Measurements from ENCODE around the gene HEBP2. TPM values are rescaled to one million over a fixed set of nuclear protein-coding genes. Genes with fewer than 3 reads are reported as not detected.

The HEBP2 gene
- total RNA-seq, 1 donor from 2014 or later: 41.9 TPM

GRCh38 chr6:138416206-138416605 lies 12.2 kb downstream of the HEBP2 start:
- no peak overlapping the region for H3K4me3 ChIP-seq
- DNase-seq (no peak), ATAC-seq (no peak)
- no peak overlapping the region for H3K27ac ChIP-seq
- H3K36me3 ChIP-seq: peaks cover 29% of the 10 kb centered on the region
- TF ChIP-seq, protein P1, sequence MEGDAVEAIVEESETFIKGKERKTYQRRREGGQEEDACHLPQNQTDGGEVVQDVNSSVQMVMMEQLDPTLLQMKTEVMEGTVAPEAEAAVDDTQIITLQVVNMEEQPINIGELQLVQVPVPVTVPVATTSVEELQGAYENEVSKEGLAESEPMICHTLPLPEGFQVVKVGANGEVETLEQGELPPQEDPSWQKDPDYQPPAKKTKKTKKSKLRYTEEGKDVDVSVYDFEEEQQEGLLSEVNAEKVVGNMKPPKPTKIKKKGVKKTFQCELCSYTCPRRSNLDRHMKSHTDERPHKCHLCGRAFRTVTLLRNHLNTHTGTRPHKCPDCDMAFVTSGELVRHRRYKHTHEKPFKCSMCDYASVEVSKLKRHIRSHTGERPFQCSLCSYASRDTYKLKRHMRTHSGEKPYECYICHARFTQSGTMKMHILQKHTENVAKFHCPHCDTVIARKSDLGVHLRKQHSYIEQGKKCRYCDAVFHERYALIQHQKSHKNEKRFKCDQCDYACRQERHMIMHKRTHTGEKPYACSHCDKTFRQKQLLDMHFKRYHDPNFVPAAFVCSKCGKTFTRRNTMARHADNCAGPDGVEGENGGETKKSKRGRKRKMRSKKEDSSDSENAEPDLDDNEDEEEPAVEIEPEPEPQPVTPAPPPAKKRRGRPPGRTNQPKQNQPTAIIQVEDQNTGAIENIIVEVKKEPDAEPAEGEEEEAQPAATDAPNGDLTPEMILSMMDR (IDR thresholded peaks at IDR 0.05): no peak
- intact Hi-C loops (cut with DNase I): no loop called here
- H3K27me3 ChIP-seq: no peaks in the 10 kb centered on the region
- no peaks in the 10 kb centered on the region for H3K4me1 ChIP-seq
- no peaks in the 10 kb centered on the region for H3K9me3 ChIP-seq

DNA sequence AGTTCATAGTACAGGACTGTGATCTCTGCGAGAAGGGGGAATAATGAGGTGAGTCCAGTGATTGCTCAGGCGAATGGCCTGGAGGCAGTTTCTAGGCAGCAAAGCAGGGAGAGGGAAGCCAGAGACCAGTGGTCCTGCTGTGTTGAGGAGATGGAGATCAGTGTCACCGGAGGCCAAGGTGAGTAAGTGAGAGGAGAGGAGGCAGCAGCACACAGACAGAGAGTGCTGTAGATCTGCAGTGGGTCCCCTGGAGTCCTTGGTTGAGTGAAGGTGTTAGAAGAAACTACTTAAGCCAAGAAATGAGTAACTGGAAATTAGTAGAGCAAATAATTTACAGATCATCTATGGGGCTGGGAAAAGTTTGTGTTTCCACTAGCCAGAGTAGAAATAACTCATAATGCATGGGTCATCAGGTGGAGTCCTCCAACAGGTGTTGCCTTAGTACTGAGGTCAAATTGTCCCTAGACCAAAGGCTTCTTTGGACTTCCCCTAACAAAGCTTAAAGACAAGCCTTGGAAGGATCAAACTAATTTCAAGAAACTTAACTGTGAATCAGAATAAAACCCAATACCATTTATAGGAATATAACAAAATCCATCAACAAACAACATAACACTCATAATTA lies 13.6 kb downstream of the HEBP2 start:
- no peaks in the 10 kb centered on the region for H3K27me3 ChIP-seq
- intact Hi-C loops (cut with DNase I): no loop called here
- H3K4me1 ChIP-seq: no peaks in the 10 kb centered on the region
- H3K4me3 ChIP-seq: no peak overlapping the region
- no peak overlapping the region for H3K27ac ChIP-seq
- H3K36me3 ChIP-seq: peaks cover 15% of the 10 kb centered on the region
- TF ChIP-seq, protein P1 (IDR thresholded peaks at IDR 0.05): no peak
- ATAC-seq: no peak
- no peaks in the 10 kb centered on the region for H3K9me3 ChIP-seq
- DNase-seq: no peak

- no peak overlapping the region for H3K4me3 ChIP-seq
- ATAC-seq: no peak
- intact Hi-C loops (cut with DNase I): no loop called here
- H3K9me3 ChIP-seq: no peaks in the 10 kb centered on the region
- TF ChIP-seq, protein P1 (IDR thresholded peaks at IDR 0.05): no peak
- peaks cover 9% of the 10 kb centered on the region for H3K36me3 ChIP-seq
- no peaks in the 10 kb centered on the region for H3K27me3 ChIP-seq
- H3K4me1 ChIP-seq: peaks cover 3% of the 10 kb centered on the region
- no peak overlapping the region for H3K27ac ChIP-seq
- no peak for DNase-seq
Measured at GRCh38 chr6:138418118-138418742, 14.2 kb downstream of the HEBP2 start.

- ATAC-seq: no peak
- H3K27ac ChIP-seq: no peak overlapping the region
Measured at GRCh38 chr6:138419766-138420165, 15.7 kb downstream of the HEBP2 start.

DNA sequence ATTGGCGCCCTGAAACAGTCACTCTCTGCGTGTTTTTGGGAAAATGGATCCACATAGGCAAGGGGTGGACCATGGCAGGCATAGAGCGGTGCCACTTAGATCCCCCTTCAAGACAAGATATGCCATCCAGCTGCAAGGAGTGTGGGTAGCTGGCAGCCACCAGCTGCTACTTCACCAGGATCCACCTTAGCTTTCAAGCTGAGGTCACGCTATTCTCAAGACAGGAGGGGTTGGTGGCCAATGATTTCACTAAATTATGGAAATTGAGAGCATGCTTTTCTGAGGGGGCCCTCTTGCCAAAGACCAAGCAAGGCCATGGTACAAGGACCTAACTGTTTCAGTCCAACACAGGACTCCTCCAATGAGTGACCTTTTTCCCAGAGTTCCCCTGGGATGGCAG lies 16.3 kb downstream of the HEBP2 start:
- intact Hi-C loops (cut with DNase I): loop anchor here (10.0 kb wide), 2 partner anchors 94 to 344 kb away; no protein-coding TSS in a partner anchor
- DNase-seq: no peak

More at GRCh38 chr6:138419766-138420165, 15.7 kb downstream of the HEBP2 start:
- peaks cover 4% of the 10 kb centered on the region for H3K4me1 ChIP-seq
- intact Hi-C loops (cut with DNase I): loop anchor here (10.0 kb wide), 2 partner anchors 95 to 345 kb away; no protein-coding TSS in a partner anchor
- H3K36me3 ChIP-seq: peaks cover 9% of the 10 kb centered on the region
- no peaks in the 10 kb centered on the region for H3K9me3 ChIP-seq
- no peak for DNase-seq
- TF ChIP-seq, protein P1 (IDR thresholded peaks at IDR 0.05): no peak
- no peaks in the 10 kb centered on the region for H3K27me3 ChIP-seq
- no peak overlapping the region for H3K4me3 ChIP-seq

More for the DNA sequence above, 16.3 kb downstream of the HEBP2 start:
- Histone ChIP-seq H3K27ac (no peak overlapping the region), H3K9me3 (no peaks in the 10 kb centered on the region), H3K4me3 (no peak overlapping the region), H3K4me1 (peaks cover 4% of the 10 kb centered on the region), H3K36me3 (peaks cover 9% of the 10 kb centered on the region), H3K27me3 (no peaks in the 10 kb centered on the region)
- TF ChIP-seq, protein P1 (IDR thresholded peaks at IDR 0.05): no peak
- no peak for ATAC-seq
